ENCODE data around the gene METTL4.

DNA sequence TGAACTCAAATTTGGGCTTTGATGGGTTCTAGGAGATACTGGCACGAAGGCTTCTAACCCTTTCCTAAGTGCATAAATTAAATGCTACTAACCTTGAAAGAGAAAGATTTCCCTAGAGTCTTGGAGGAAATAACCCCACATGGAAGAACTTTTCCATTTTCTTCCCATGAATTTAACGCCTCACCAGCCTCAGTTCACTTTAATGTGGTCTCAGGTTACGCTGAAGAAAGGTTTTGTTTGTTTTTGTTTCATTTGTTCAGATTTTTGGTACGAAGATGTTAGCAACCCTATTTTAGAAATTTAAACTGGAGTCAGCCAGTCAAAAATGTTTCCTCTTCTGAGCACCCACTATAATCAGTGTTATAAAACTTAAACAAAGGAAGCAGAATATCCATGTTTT lies 30.7 kb downstream of the METTL4 start:
- TF ChIP-seq FOXM1 (IDR thresholded peaks at IDR 0.05; ENCODE audit: borderline replicate concordance) (no peak), SP1 (IDR thresholded peaks at IDR 0.05) (no peak)
